ENCODE results near the gene ANKRD24.

Gene ANKRD24

DNA sequence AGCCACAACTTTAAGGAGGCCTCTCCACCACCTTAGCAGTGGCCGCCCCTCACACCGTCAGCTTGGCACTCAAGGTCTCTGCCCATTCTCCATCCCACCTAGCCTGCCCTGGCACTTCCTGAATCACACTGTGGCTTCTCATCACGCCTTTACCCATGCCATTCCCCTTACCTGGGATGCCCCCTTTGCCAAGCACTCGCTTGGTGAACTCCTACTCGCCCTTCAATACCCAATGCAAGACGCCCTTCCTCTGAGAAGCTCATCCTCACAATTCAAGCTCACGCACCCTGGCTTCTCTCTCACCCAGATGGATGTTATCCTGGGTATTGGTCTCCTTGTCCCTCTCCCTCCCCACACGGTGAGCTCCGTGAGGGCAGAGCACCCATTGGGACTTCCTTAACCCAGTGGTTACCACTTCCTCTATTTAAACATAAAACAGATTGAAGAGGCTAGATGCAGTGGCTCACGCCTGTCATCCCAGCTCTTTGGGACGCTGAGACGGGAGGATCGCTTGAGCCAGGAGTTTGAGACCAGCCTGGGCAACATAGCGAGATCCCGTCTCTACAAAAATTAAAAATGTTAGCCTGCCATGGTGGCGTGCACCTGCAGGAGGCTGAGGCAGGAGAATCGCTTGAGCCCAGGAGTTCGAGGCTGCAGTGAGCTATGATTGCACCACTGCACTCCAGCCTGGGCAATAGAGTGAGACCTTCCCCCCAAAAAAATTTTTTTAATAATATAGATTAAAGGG, 83.9 kb downstream of the ANKRD24 start:
- no peak for ATAC-seq
- peak; percentile 98 for TF ChIP-seq ZFP3 (CRISPR knock-in tag; IDR thresholded peaks at IDR 0.05)
- TF ChIP-seq ZNF70 (CRISPR knock-in tag; IDR thresholded peaks at IDR 0.05): no peak
- TF ChIP-seq ESRRG (CRISPR knock-in tag; IDR thresholded peaks at IDR 0.05): no peak
- no peak for TF ChIP-seq SNAI2 (CRISPR knock-in tag; IDR thresholded peaks at IDR 0.05)
- TF ChIP-seq PPARA (CRISPR knock-in tag; IDR thresholded peaks at IDR 0.05; ENCODE audit: borderline replicate concordance): no peak

DNA sequence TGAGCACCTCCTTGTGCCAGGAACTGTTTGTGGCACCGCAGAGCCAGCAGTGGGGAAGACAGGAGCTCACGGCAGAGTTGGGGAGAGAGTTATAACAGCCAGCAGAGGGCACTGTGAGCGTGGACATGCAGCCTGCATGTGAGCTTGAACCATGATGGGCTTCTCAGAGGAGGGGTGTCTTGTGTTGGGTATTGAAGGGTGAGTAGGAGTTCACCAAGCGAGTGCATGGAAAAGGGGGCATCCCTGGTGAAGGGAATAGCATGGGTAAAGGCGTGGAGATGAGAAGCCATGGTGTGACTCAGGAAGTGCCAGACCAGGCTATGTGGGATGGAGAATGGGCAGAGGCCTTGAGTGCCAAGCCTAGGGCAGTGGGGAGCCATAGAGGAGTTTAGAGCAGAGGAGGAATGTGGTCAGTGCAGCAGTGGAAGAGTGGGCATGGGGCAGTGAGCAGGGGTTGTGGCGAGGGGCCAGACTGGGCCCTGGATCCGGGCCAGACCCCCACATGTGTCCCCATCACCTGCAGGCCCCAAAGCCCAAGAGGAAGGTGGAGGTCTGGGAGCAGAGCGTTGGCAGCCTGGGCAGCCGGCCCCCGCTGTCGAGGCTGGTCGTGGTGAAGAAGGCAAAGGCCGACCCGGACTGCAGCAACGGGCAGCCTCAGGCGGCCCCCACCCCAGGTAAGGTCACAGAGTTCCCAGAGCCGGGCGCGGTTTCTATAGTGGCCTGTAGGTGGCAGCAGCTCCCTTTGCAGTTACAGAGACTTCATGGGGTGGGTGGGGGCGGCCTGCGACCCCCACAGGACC, 84.8 kb downstream of the ANKRD24 start:
- ATAC-seq: peak; percentile 79
- peak; percentile 100 for TF ChIP-seq ZFP3 (CRISPR knock-in tag; IDR thresholded peaks at IDR 0.05)
- TF ChIP-seq, protein P1, sequence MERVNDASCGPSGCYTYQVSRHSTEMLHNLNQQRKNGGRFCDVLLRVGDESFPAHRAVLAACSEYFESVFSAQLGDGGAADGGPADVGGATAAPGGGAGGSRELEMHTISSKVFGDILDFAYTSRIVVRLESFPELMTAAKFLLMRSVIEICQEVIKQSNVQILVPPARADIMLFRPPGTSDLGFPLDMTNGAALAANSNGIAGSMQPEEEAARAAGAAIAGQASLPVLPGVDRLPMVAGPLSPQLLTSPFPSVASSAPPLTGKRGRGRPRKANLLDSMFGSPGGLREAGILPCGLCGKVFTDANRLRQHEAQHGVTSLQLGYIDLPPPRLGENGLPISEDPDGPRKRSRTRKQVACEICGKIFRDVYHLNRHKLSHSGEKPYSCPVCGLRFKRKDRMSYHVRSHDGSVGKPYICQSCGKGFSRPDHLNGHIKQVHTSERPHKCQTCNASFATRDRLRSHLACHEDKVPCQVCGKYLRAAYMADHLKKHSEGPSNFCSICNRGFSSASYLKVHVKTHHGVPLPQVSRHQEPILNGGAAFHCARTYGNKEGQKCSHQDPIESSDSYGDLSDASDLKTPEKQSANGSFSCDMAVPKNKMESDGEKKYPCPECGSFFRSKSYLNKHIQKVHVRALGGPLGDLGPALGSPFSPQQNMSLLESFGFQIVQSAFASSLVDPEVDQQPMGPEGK (CRISPR knock-in tag; IDR thresholded peaks at IDR 0.05; ENCODE audit: borderline replicate concordance): peak; percentile 32; the same call in 1 of the 2 replicates
- TF ChIP-seq CSDC2 (CRISPR knock-in tag; IDR thresholded peaks at IDR 0.05): no peak

DNA sequence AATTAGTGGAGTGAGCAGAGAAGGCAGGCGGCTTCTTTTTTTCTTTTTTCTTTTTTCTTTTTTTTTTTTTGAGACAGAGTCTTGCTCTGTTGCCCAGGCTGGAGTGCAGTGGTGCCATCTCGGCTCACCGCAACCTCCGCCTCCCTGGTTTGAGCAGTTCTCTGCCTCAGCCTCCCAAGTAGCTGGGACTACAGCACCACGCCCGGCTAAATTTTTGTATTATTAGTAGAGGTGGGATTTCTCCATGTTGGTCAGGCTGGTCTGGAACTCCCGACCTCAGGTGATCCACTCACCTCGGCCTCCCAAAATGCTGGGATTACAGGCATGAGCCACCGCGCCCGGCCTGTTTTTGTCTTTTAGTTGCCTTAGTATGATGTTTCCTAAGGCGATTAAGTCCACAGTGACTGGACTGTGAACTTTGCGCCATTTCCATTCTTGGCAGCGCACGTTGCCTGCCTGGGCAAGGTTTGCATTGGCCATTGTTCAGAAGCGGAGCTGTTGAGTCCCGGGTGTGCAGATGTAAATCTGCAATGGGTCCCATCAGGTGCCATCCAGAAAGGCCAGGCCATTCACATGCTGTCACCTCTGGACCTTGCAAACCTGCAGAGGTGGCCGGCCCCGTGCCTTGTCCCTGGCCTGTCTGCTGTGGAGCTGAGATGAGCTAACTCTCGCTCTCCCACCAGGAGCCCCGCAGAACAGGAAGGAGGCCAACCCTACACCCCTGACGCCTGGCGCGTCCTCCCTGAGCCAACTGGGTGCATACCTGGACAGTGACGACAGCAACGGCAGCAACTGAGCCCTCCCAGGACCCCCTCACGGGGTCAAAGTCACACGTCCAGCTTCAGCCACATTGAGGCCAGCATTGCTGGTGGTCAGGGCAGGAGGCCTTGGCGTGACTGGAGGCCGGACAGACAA, 85.7 kb downstream of the ANKRD24 start:
- ATAC-seq: peak; percentile 10; the same call in 1 of the 3 replicates
- TF ChIP-seq ZFP30 (CRISPR knock-in tag; IDR thresholded peaks at IDR 0.05) (no peak), SNAI2 (CRISPR knock-in tag; IDR thresholded peaks at IDR 0.05) (no peak), OSR1 (CRISPR knock-in tag; IDR thresholded peaks at IDR 0.05) (no peak), ISL1 (CRISPR knock-in tag; IDR thresholded peaks at IDR 0.05) (no peak), PPARA (CRISPR knock-in tag; IDR thresholded peaks at IDR 0.05; ENCODE audit: borderline replicate concordance) (no peak)
- TF ChIP-seq, protein P2, sequence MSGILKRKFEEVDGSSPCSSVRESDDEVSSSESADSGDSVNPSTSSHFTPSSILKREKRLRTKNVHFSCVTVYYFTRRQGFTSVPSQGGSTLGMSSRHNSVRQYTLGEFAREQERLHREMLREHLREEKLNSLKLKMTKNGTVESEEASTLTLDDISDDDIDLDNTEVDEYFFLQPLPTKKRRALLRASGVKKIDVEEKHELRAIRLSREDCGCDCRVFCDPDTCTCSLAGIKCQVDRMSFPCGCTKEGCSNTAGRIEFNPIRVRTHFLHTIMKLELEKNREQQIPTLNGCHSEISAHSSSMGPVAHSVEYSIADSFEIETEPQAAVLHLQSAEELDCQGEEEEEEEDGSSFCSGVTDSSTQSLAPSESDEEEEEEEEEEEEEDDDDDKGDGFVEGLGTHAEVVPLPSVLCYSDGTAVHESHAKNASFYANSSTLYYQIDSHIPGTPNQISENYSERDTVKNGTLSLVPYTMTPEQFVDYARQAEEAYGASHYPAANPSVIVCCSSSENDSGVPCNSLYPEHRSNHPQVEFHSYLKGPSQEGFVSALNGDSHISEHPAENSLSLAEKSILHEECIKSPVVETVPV (CRISPR knock-in tag; IDR thresholded peaks at IDR 0.05): no peak
- TF ChIP-seq, protein P3, sequence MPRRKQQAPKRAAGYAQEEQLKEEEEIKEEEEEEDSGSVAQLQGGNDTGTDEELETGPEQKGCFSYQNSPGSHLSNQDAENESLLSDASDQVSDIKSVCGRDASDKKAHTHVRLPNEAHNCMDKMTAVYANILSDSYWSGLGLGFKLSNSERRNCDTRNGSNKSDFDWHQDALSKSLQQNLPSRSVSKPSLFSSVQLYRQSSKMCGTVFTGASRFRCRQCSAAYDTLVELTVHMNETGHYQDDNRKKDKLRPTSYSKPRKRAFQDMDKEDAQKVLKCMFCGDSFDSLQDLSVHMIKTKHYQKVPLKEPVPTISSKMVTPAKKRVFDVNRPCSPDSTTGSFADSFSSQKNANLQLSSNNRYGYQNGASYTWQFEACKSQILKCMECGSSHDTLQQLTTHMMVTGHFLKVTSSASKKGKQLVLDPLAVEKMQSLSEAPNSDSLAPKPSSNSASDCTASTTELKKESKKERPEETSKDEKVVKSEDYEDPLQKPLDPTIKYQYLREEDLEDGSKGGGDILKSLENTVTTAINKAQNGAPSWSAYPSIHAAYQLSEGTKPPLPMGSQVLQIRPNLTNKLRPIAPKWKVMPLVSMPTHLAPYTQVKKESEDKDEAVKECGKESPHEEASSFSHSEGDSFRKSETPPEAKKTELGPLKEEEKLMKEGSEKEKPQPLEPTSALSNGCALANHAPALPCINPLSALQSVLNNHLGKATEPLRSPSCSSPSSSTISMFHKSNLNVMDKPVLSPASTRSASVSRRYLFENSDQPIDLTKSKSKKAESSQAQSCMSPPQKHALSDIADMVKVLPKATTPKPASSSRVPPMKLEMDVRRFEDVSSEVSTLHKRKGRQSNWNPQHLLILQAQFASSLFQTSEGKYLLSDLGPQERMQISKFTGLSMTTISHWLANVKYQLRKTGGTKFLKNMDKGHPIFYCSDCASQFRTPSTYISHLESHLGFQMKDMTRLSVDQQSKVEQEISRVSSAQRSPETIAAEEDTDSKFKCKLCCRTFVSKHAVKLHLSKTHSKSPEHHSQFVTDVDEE (CRISPR knock-in tag; IDR thresholded peaks at IDR 0.05): no peak

DNA sequence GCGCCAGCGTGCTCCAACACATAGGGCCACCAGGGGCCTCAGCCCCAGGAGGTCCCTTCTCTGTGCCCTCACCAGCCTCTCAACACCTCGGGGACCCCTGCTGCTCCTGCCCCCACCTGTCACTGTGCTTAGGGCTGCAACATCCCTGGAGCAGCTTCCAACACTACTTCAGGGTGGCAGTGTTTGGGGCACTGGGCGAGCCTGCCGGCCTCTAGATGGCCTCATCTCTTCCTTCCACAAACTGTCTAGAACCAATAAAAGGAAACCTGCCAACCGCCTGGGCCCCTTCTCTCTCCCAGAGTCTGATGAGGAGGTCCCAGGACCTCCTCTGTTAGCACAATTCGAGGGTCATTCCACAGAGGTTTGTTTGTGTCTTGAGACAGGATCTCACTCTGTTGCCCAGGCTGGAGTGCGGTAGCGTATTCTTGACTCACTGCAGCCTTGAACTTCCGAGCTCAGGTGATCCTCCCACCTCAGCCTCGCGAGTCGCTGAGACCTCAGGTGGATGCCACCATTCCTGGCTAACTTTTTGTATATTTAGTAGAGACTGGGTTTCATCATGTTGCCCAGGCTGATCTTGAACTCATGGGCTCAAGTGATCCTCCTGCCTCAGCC, 86.4 kb downstream of the ANKRD24 start:
- ATAC-seq: no peak
- TF ChIP-seq OSR1 (CRISPR knock-in tag; IDR thresholded peaks at IDR 0.05) (no peak), ISL1 (CRISPR knock-in tag; IDR thresholded peaks at IDR 0.05) (no peak), ZNF565 (CRISPR knock-in tag; conservative IDR thresholded peaks at IDR 0.05; ENCODE audit: low read depth) (no peak), ESRRG (CRISPR knock-in tag; IDR thresholded peaks at IDR 0.05) (no peak), ZC3H10 (CRISPR knock-in tag; IDR thresholded peaks at IDR 0.05) (no peak), TCF4 (CRISPR knock-in tag; IDR thresholded peaks at IDR 0.05; ENCODE audit: borderline replicate concordance) (no peak)
- TF ChIP-seq, protein P2 (CRISPR knock-in tag; IDR thresholded peaks at IDR 0.05): no peak
- TF ChIP-seq, protein P4, sequence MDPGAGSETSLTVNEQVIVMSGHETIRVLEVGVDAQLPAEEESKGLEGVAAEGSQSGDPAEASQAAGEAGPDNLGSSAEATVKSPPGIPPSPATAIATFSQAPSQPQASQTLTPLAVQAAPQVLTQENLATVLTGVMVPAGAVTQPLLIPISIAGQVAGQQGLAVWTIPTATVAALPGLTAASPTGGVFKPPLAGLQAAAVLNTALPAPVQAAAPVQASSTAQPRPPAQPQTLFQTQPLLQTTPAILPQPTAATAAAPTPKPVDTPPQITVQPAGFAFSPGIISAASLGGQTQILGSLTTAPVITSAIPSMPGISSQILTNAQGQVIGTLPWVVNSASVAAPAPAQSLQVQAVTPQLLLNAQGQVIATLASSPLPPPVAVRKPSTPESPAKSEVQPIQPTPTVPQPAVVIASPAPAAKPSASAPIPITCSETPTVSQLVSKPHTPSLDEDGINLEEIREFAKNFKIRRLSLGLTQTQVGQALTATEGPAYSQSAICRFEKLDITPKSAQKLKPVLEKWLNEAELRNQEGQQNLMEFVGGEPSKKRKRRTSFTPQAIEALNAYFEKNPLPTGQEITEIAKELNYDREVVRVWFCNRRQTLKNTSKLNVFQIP (CRISPR knock-in tag; IDR thresholded peaks at IDR 0.05; ENCODE audit: borderline replicate concordance, low read depth): no peak

Data from SK-N-SH treated with all-trans-retinoic acid at 6 μM for 48 hours (cell line).